ENCODE results near the gene KMT2E.

KMT2E gene

DNA sequence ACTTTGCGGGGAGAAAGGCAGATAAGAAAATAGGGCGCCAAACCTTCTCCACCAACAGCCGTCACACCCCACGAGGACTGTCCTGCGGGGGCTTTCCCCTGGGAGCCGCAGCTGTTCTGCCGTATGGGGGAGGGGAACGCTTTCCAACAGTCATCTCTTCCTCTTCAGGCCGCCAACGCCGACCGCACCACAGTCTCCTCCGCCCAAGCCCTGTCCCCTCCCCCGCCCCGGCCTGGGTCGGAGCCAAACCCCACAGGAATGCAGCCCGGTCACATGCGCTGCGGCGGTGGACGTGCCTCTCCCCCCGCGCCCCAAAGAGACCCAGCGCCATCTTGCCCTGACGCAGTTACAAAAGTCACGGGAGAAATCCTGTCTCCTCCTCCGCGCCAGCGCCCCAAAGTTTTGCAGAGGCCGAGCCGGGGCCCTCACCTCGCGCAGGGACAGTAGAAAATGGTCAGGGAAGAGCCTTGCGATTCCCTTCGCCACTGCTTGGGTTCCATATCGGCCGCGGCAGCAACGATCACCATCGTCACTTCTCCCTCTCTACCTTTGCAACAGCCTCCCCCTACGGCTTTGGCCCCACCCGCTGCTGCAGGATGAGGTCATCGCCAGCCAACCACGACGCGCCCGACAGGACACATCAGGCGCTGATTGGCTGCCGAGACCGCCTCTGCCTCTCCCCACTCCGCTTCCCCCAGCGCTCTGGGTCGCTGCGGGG lies 1.3 kb upstream of the KMT2E start:
- DNase-seq, result peak; percentile 99
- Histone ChIP-seq H3K4ac (ENCODE audit: low read depth in 1 of 2, low read length in 2 of 2) (peak overlapping the region; percentile 96 to 100), H4K8ac (ENCODE audit: low read length) (peak overlapping the region; percentile 100), H3K4me1 (ENCODE audit: control insufficient read depth, insufficient read depth, low read depth, low read length) (peaks cover 3% of the 10 kb centered on the region), H3K14ac (ENCODE audit: low read length in 2 of 2) (peak overlapping the region in 1 of 2 experiments; percentile 89), H3K4me3 (ENCODE audit: insufficient read depth in 1 of 2, low read depth in 1 of 2, low read length in 2 of 2) (peak overlapping the region; percentile 98 to 99), H3K4me2 (ENCODE audit: low read length, poor library complexity, severe bottlenecking) (peak overlapping the region; percentile 77), H2BK12ac (ENCODE audit: low read length in 2 of 2) (peak overlapping the region in 1 of 2 experiments; percentile 74), H3K27me3 (ENCODE audit: control insufficient read depth in 1 of 2, insufficient read depth in 1 of 2, low read length in 2 of 2) (no peaks in the 10 kb centered on the region), H2AFZ (ENCODE audit: low read depth, low read length) (no peak overlapping the region), H3K27ac (ENCODE audit: low read length, poor library complexity, severe bottlenecking) (peak overlapping the region; percentile 98), H4K91ac (ENCODE audit: low read length) (peak overlapping the region; percentile 100), H2BK5ac (ENCODE audit: low read depth, low read length, poor library complexity, severe bottlenecking) (peak overlapping the region; percentile 100), H3K23ac (ENCODE audit: low read length in 2 of 2) (no peak overlapping the region), H3K18ac (ENCODE audit: low read depth in 1 of 2, low read length in 2 of 2) (peak overlapping the region; percentile 99 to 100), H3K9me3 (ENCODE audit: control insufficient read depth, low read length) (no peaks in the 10 kb centered on the region), H3K9ac (ENCODE audit: low read length) (peak overlapping the region; percentile 100), H3K36me3 (ENCODE audit: control insufficient read depth in 1 of 2, insufficient read depth in 2 of 2, low read depth in 1 of 2, low read length in 2 of 2) (peaks cover 4 to 19% of the 10 kb centered on the region in 2 experiments), H2BK15ac (ENCODE audit: low read depth, poor library complexity, severe bottlenecking) (peak overlapping the region; percentile 83), H3K79me1 (replicated peaks; ENCODE audit: low read length, poor library complexity, severe bottlenecking) (no peaks in the 10 kb centered on the region), H2AK5ac (ENCODE audit: low read length, severe bottlenecking) (peak overlapping the region; percentile 100), H2BK120ac (ENCODE audit: low read depth, low read length) (peak overlapping the region; percentile 99)
- under 1% methylated on average over 54 of the region's 54 CpGs for WGBS

DNA sequence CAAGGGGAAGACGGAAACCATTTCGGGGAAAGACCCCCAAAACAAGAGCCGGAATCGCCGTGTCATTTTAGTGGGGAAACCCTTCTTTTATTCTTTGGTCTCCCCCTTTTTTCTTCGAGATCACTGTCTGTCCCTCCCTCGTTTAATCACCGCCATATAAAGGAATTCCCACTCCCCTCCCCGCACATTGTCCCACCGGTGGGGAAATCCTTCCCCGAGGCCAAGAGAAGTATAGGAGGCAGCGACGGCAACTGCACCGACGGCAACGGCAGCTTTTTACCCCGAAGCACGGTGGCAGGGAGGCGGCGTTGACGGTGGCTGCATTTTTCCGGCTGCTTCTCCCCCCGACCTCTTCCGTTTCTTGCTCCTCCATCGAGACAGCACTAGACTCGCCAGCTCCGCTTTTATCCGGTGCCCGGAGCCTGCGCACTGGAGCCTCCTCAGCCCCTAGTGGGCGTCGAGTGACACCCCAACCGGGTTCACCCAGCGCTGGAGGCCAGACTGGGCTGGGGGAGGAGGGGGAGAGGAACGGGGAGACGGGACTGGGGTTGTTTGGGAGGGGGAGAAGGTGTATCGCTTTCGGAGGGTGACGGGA lies 687 bp upstream of the KMT2E start:
- no peaks in the 10 kb centered on the region for H3K79me1 ChIP-seq (replicated peaks; ENCODE audit: low read length, poor library complexity, severe bottlenecking)
- WGBS, result under 1% methylated on average over 33 of the region's 39 CpGs
- H3K9ac ChIP-seq (ENCODE audit: low read length), result peak overlapping the region; percentile 100
- peak overlapping the region; percentile 97 for H3K27ac ChIP-seq (ENCODE audit: low read length, poor library complexity, severe bottlenecking)
- peak overlapping the region; percentile 92 for H2BK15ac ChIP-seq (ENCODE audit: low read depth, poor library complexity, severe bottlenecking)
- peak overlapping the region; percentile 96 for H4K8ac ChIP-seq (ENCODE audit: low read length)
- H2BK12ac ChIP-seq (ENCODE audit: low read length in 2 of 2), result peak overlapping the region; percentile 33 to 94
- peak; percentile 96 for DNase-seq
- peak overlapping the region; percentile 94 to 97 for H3K18ac ChIP-seq (ENCODE audit: low read depth in 1 of 2, low read length in 2 of 2)
- peak overlapping the region; percentile 95 for H4K91ac ChIP-seq (ENCODE audit: low read length)
- H3K14ac ChIP-seq (ENCODE audit: low read length in 2 of 2), result peak overlapping the region in 1 of 2 experiments; percentile 96
- peak overlapping the region; percentile 100 for H2BK120ac ChIP-seq (ENCODE audit: low read depth, low read length)
- no peaks in the 10 kb centered on the region for H3K9me3 ChIP-seq (ENCODE audit: control insufficient read depth, low read length)
- peaks cover 3 to 12% of the 10 kb centered on the region in 2 experiments for H3K36me3 ChIP-seq (ENCODE audit: control insufficient read depth in 1 of 2, insufficient read depth in 2 of 2, low read depth in 1 of 2, low read length in 2 of 2)
- H2AFZ ChIP-seq (ENCODE audit: low read depth, low read length), result no peak overlapping the region
- H2AK5ac ChIP-seq (ENCODE audit: low read length, severe bottlenecking), result peak overlapping the region; percentile 100
- peaks cover 2% of the 10 kb centered on the region for H3K4me1 ChIP-seq (ENCODE audit: control insufficient read depth, insufficient read depth, low read depth, low read length)
- no peaks in the 10 kb centered on the region for H3K27me3 ChIP-seq (ENCODE audit: control insufficient read depth in 1 of 2, insufficient read depth in 1 of 2, low read length in 2 of 2)
- H3K4me3 ChIP-seq (ENCODE audit: insufficient read depth in 1 of 2, low read depth in 1 of 2, low read length in 2 of 2), result peak overlapping the region; percentile 98 to 99
- peak overlapping the region in 1 of 2 experiments; percentile 96 for H3K23ac ChIP-seq (ENCODE audit: low read length in 2 of 2)
- peak overlapping the region; percentile 94 to 96 for H3K4ac ChIP-seq (ENCODE audit: low read depth in 1 of 2, low read length in 2 of 2)
- peak overlapping the region; percentile 69 for H3K4me2 ChIP-seq (ENCODE audit: low read length, poor library complexity, severe bottlenecking)
- H2BK5ac ChIP-seq (ENCODE audit: low read depth, low read length, poor library complexity, severe bottlenecking), result peak overlapping the region; percentile 91

DNA sequence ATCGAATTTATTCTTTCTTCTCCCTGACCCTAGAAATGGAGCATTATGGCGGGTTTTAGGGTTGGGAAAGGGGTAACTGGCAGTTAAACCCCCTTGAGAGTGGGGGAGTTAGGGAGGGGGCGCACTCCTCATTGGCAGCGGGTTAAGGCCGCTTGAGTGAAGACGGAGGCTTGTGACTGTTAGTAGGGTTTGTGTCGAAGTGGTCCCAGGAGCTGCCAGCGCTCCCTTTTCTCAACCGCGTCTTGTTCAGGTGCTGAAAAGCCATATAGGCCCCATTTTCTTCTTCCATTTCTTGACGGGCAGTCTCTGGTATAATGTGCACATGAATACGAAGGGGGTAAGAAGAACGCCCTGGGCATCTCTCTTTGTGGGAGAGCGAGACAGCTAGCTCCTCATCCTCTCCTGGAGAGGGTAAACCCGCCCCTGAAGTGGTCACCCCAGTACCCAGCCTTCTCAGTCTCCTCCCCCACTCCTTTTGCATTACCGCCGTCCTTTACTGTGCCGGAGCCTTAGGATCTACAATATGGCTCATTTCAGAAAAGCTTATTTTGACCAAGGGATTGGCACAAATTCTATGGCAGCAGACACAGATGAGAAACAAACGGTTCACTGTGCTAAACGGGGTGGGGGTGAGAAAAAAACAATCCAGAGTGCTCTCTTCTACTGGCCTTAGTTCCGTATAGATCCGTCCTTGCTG lies 836 bp downstream of the KMT2E start:
- peak; percentile 67 for DNase-seq
- peak overlapping the region; percentile 89 for H3K27ac ChIP-seq (ENCODE audit: low read length, poor library complexity, severe bottlenecking)
- peak overlapping the region; percentile 100 for H3K9ac ChIP-seq (ENCODE audit: low read length)
- peak overlapping the region in 1 of 2 experiments; percentile 100 for H3K14ac ChIP-seq (ENCODE audit: low read length in 2 of 2)
- H2BK120ac ChIP-seq (ENCODE audit: low read depth, low read length), result peak overlapping the region; percentile 50
- H3K27me3 ChIP-seq (ENCODE audit: control insufficient read depth in 1 of 2, insufficient read depth in 1 of 2, low read length in 2 of 2), result no peaks in the 10 kb centered on the region
- no peak overlapping the region for H4K91ac ChIP-seq (ENCODE audit: low read length)
- no peaks in the 10 kb centered on the region for H3K4me1 ChIP-seq (ENCODE audit: control insufficient read depth, insufficient read depth, low read depth, low read length)
- H3K36me3 ChIP-seq (ENCODE audit: control insufficient read depth in 1 of 2, insufficient read depth in 2 of 2, low read depth in 1 of 2, low read length in 2 of 2), result peaks cover 0 to 11% of the 10 kb centered on the region in 2 experiments
- no peaks in the 10 kb centered on the region for H3K79me1 ChIP-seq (replicated peaks; ENCODE audit: low read length, poor library complexity, severe bottlenecking)
- WGBS, result 1% methylated on average over 21 of the region's 22 CpGs
- H3K9me3 ChIP-seq (ENCODE audit: control insufficient read depth, low read length), result no peaks in the 10 kb centered on the region
- H2BK12ac ChIP-seq (ENCODE audit: low read length in 2 of 2), result peak overlapping the region in 1 of 2 experiments; percentile 86
- peak overlapping the region; percentile 75 to 97 for H3K4ac ChIP-seq (ENCODE audit: low read depth in 1 of 2, low read length in 2 of 2)
- H3K18ac ChIP-seq (ENCODE audit: low read depth in 1 of 2, low read length in 2 of 2), result peak overlapping the region; percentile 99 to 100
- H3K23ac ChIP-seq (ENCODE audit: low read length in 2 of 2), result peak overlapping the region in 1 of 2 experiments; percentile 59
- H2AFZ ChIP-seq (ENCODE audit: low read depth, low read length), result no peak overlapping the region
- H2BK15ac ChIP-seq (ENCODE audit: low read depth, poor library complexity, severe bottlenecking), result peak overlapping the region; percentile 0
- H3K4me2 ChIP-seq (ENCODE audit: low read length, poor library complexity, severe bottlenecking), result peak overlapping the region; percentile 33
- H3K4me3 ChIP-seq (ENCODE audit: insufficient read depth in 1 of 2, low read depth in 1 of 2, low read length in 2 of 2), result peak overlapping the region; percentile 98 to 99
- no peak overlapping the region for H4K8ac ChIP-seq (ENCODE audit: low read length)
- H2AK5ac ChIP-seq (ENCODE audit: low read length, severe bottlenecking), result peak overlapping the region; percentile 89
- peak overlapping the region; percentile 80 for H2BK5ac ChIP-seq (ENCODE audit: low read depth, low read length, poor library complexity, severe bottlenecking)

Data from mesenchymal stem cell (in vitro differentiated cells and primary cell).